GM23338 (cell line): ENCODE measurements around the gene GDPD5. TPM values are rescaled to one million over a fixed set of nuclear protein-coding genes. Genes with fewer than 3 reads are reported as not detected.

Experiments used
- ATAC-seq: fragments of 200-7000 bp; cut with Tn5 transposase; 3 replicates; pipeline ENCODE4 v1.9.1; 2020
- DNase-seq: peaks from one replicate; pipeline ENCODE4 v3.0.0-alpha.2; 2015; ENCODE audit warnings: low spot score
- H2AFZ ChIP-seq: fragments of 200-600 bp; sonication (generic); 2 replicates; pipeline ENCODE4 v1.8.0; 2016; ENCODE audit warnings: antibody characterized with exemption, mild to moderate bottlenecking, moderate library complexity
- H3F3A ChIP-seq: fragments of 200-600 bp; sonication (generic); replicated peaks from 2 replicates; pipeline ENCODE4 v1.8.0; 2017; ENCODE audit warnings: antibody characterized with exemption, mixed run types, low read depth
- H3K27ac ChIP-seq: fragments of 200-600 bp; sonication (generic); 2 replicates; pipeline ENCODE4 v1.6.1; 2016; ENCODE audit warnings: low read depth
- H3K27me3 ChIP-seq: fragments of 200-600 bp; sonication (generic); 2 replicates; pipeline ENCODE4 v1.8.0; 2016; ENCODE audit warnings: mild to moderate bottlenecking, mixed run types, moderate library complexity; ENCODE audit not compliant: insufficient read depth
- H3K36me3 ChIP-seq: fragments of 200-600 bp; sonication (generic); 2 replicates; pipeline ENCODE4 v1.8.0; 2016; ENCODE audit warnings: mild to moderate bottlenecking; ENCODE audit not compliant: insufficient read depth
- H3K4me1 ChIP-seq: fragments of 200-600 bp; sonication (generic); 2 replicates; pipeline ENCODE4 v1.8.0; 2016; ENCODE audit warnings: mild to moderate bottlenecking, moderate library complexity; ENCODE audit not compliant: insufficient read depth
- H3K4me2 ChIP-seq: fragments of 200-600 bp; sonication (generic); 2 replicates; pipeline ENCODE4 v1.7.1; 2017; ENCODE audit warnings: mixed run types
- H3K4me3 ChIP-seq: fragments of 200-600 bp; sonication (generic); 2 replicates; pipeline ENCODE4 v1.6.1; 2016; ENCODE audit warnings: mixed run types
- H3K79me2 ChIP-seq: fragments of 200-600 bp; sonication (generic); replicated peaks from 2 replicates; pipeline ENCODE4 v1.8.0; 2017; ENCODE audit warnings: mild to moderate bottlenecking; ENCODE audit not compliant: insufficient read depth
- H3K9me2 ChIP-seq: fragments of 200-600 bp; sonication (generic); 2 replicates; pipeline ENCODE4 v1.8.0; 2017; ENCODE audit not compliant: insufficient read depth
- H4K20me1 ChIP-seq: fragments of 200-600 bp; sonication (generic); replicated peaks from 2 replicates; pipeline ENCODE4 v1.8.0; 2017; ENCODE audit warnings: mild to moderate bottlenecking; ENCODE audit not compliant: insufficient read depth
- H3K27ac Mint-ChIP-seq: 2 replicates; pipeline ENCODE4 v1.8.0; 2020; ENCODE audit warnings: inconsistent platforms, mild to moderate bottlenecking, moderate library complexity, mixed read lengths
- H3K27me3 Mint-ChIP-seq: 3 replicates; pipeline ENCODE4 v1.8.0; 2022; ENCODE audit warnings: low read depth, mild to moderate bottlenecking, moderate library complexity, mixed read lengths, inconsistent platforms; ENCODE audit not compliant: insufficient read depth, poor library complexity
- H3K36me3 Mint-ChIP-seq: 3 replicates; pipeline ENCODE4 v1.8.0; 2021; ENCODE audit warnings: low read depth, mild to moderate bottlenecking, inconsistent platforms, moderate library complexity, mixed read lengths
- H3K4me1 Mint-ChIP-seq: 3 replicates; pipeline ENCODE4 v1.8.0; 2020; ENCODE audit warnings: mild to moderate bottlenecking, inconsistent platforms, mixed read lengths
- H3K4me3 Mint-ChIP-seq: 3 replicates; pipeline ENCODE4 v1.8.0; 2021; ENCODE audit warnings: moderate library complexity, mild to moderate bottlenecking, inconsistent platforms, mixed read lengths
- H3K9me3 Mint-ChIP-seq: 3 replicates; pipeline ENCODE4 v1.8.0; 2020; ENCODE audit warnings: moderate library complexity, mild to moderate bottlenecking, inconsistent platforms, mixed read lengths
- CREB1 ChIP-seq: fragments of 250-450 bp; sonication (Bioruptor Pico); IDR thresholded peaks from 2 replicates; pipeline ENCODE4 v1.5.0; 2020; ENCODE audit warnings: low read depth, mild to moderate bottlenecking, moderate library complexity
- CTCF ChIP-seq, 2 experiments: fragments of 200-600 bp in 1 of 2; sonication (generic) in 1 of 2; conservative IDR thresholded peaks; 2 replicates each; pipeline versions ENCODE4 v1.5.1 to v1.6.1; 2016 to 2017; ENCODE audit warnings: antibody characterized with exemption in 2 of 2, low read depth in 2 of 2, mild to moderate bottlenecking in 2 of 2, moderate library complexity in 1 of 2
- ETS1 ChIP-seq: IDR thresholded peaks from 2 replicates; pipeline ENCODE4 v1.6.1; 2016; ENCODE audit warnings: antibody characterized with exemption
- EZH2 ChIP-seq: fragments of 200-600 bp; sonication (generic); IDR thresholded peaks from one replicate; pipeline ENCODE4 v1.8.0; 2017; ENCODE audit warnings: antibody characterized with exemption, mild to moderate bottlenecking, low read depth; ENCODE audit not compliant: unreplicated experiment
- EZH2phosphoT487 ChIP-seq: fragments of 200-600 bp; sonication (generic); IDR thresholded peaks from one replicate; pipeline ENCODE4 v1.8.1; 2018; ENCODE audit warnings: antibody characterized with exemption; ENCODE audit not compliant: unreplicated experiment
- JUNB ChIP-seq: IDR thresholded peaks from one replicate; pipeline ENCODE4 v1.6.1; 2016; ENCODE audit warnings: antibody characterized with exemption; ENCODE audit not compliant: unreplicated experiment
- ZNF331 ChIP-seq: fragments of 250-450 bp; sonication (Bioruptor Pico); IDR thresholded peaks from 2 replicates; pipeline ENCODE4 v1.5.0; 2020; ENCODE audit warnings: low read depth, mild to moderate bottlenecking, moderate library complexity
- ZNF462 ChIP-seq: fragments of 250-450 bp; sonication (Bioruptor Pico); IDR thresholded peaks from 2 replicates; pipeline ENCODE4 v1.5.0; 2020; ENCODE audit warnings: mild to moderate bottlenecking, moderate library complexity
- polyA plus RNA-seq: library from polyadenylated mRNA; unstranded; fragments of >200 nt; fragmentation: Nextera tagmentation; extraction: Ambion mirVana; gene quantifications from 2 replicates; pipeline ENCODE4 v1.2.1, GENCODE V29; 2016
- total RNA-seq: library from RNA; depleted of rRNA; stranded (reverse); fragments of >200 nt; shearing (Covaris generic); gene quantifications from 2 replicates; pipeline ENCODE4 v1.2.3, GENCODE V29; 2014

The GDPD5 gene
- total and polyA plus RNA-seq, 2 experiments from 2014 or later = 1.6 to 4.9 TPM

GRCh38 chr11:75556275-75556674 lies 30.5 kb upstream of the GDPD5 start (continued):
- no peak for TF ChIP-seq EZH2
- TF ChIP-seq ZNF462 = no peak

- Mint-ChIP-seq H3K27ac (peak overlapping the region; percentile 95), H3K36me3 (no peaks in the 10 kb centered on the region), H3K27me3 (peaks cover 14% of the 10 kb centered on the region), H3K9me3 (no peaks in the 10 kb centered on the region), H3K4me1 (peaks cover 59% of the 10 kb centered on the region), H3K4me3 (no peak overlapping the region; the same call in 2 of the 3 replicates)
- H3K4me3 ChIP-seq = no peak overlapping the region
- H3K27ac ChIP-seq = no peak overlapping the region
- H3K9me2 ChIP-seq = no peaks in the 10 kb centered on the region
- no peaks in the 10 kb centered on the region for H3K36me3 ChIP-seq
- H3K4me2 ChIP-seq = peak overlapping the region; percentile 14; the same call in 1 of the 2 replicates
- H3K4me1 ChIP-seq = peaks cover 38% of the 10 kb centered on the region
- H3F3A ChIP-seq = 0 out of 2 replicates have a peak, but pooled peaks cover 10% of the 10 kb centered on the region
- H4K20me1 ChIP-seq = no peaks in the 10 kb centered on the region
- no peaks in the 10 kb centered on the region for H3K27me3 ChIP-seq
- no peak overlapping the region; the same call in 1 of the 2 replicates for H2AFZ ChIP-seq
- DNase-seq (no peak), ATAC-seq (no peak)
- no peaks in the 10 kb centered on the region for H3K79me2 ChIP-seq
- TF ChIP-seq ZNF331 (CRISPR knock-in tag) (no peak), JUNB (no peak), EZH2 (no peak), ETS1 (no peak), CTCF (conservative IDR thresholded peaks at IDR 0.05; ENCODE audit: low read depth in 2 of 2) (no peak), CREB1 (CRISPR knock-in tag) (no peak), EZH2phosphoT487 (no peak)
Measured at GRCh38 chr11:75555079-75555811, 29.5 kb upstream of the GDPD5 start.
